Nephron (organoid): Measurements from ENCODE around the gene C1QTNF1.
A peak's percentile ranks its signal among the peaks of the same experiment; 100 is the strongest.

Experiments used
- H3K27ac Mint-ChIP-seq, 3 experiments: 2 replicates each; pipeline ENCODE4 v1.8.0; 2020; ENCODE audit warnings: mixed read lengths in 3 of 3, mild to moderate bottlenecking in 2 of 3, moderate library complexity in 1 of 3
- H3K27me3 Mint-ChIP-seq: 2 replicates; pipeline ENCODE4 v1.8.0; 2021; ENCODE audit warnings: low read depth, mild to moderate bottlenecking, moderate library complexity, mixed read lengths
- H3K36me3 Mint-ChIP-seq: 2 replicates; pipeline ENCODE4 v1.8.0; 2020; ENCODE audit warnings: low read depth, mixed read lengths
- H3K4me1 Mint-ChIP-seq: 2 replicates; pipeline ENCODE4 v1.8.0; 2020; ENCODE audit warnings: mixed read lengths
- H3K4me3 Mint-ChIP-seq, 3 experiments: 2 replicates each; pipeline ENCODE4 v1.8.0; 2020; ENCODE audit warnings: mild to moderate bottlenecking in 3 of 3, mixed read lengths in 3 of 3, moderate library complexity in 2 of 3
- H3K9me3 Mint-ChIP-seq: 2 replicates; pipeline ENCODE4 v1.8.0; 2020; ENCODE audit warnings: mixed read lengths
- TF ChIP-seq, protein P1 (sequence below), 3 experiments: fragments of 200-600 bp; sonication (generic); IDR thresholded peaks; one replicate each; pipeline ENCODE4 v1.5.0; 2021; ENCODE audit warnings: antibody characterized with exemption in 3 of 3; ENCODE audit not compliant: unreplicated experiment in 3 of 3

C1QTNF1 gene

DNA sequence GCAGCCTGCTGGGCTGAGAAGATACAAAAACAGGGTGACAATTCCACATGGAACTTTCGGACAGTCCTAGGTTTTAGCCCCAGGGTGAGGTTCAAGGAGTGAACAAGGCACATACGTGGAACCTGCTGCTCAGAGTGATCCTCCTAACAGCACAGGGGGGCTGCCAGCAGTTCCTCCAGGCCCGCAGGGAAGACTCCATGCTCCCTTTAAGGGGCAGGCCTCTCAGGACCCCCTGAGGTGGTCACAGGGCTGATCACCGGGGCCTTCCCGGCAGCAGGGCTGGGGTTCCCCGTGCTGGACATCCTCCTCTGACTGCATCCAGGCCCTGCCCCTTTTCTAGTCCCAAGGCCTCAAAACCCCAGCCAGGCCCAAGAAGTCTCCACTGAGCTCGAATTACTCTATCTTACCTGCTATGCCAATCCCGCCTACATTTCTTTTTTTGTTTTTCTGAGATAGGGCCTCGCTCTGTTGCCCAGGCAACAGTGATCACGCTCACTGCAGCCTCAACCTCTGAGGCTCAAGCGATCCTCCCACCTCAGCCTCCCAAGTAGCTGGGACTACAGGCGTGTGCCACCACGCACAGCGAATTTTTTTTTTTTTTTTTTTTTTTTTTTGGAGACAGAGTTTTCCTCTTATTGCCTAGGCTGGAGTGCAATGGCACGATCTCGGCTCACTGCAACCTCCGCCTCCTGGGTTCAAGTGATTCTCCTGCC lies 24.8 kb upstream of the C1QTNF1 start:
- TF ChIP-seq, protein P1, sequence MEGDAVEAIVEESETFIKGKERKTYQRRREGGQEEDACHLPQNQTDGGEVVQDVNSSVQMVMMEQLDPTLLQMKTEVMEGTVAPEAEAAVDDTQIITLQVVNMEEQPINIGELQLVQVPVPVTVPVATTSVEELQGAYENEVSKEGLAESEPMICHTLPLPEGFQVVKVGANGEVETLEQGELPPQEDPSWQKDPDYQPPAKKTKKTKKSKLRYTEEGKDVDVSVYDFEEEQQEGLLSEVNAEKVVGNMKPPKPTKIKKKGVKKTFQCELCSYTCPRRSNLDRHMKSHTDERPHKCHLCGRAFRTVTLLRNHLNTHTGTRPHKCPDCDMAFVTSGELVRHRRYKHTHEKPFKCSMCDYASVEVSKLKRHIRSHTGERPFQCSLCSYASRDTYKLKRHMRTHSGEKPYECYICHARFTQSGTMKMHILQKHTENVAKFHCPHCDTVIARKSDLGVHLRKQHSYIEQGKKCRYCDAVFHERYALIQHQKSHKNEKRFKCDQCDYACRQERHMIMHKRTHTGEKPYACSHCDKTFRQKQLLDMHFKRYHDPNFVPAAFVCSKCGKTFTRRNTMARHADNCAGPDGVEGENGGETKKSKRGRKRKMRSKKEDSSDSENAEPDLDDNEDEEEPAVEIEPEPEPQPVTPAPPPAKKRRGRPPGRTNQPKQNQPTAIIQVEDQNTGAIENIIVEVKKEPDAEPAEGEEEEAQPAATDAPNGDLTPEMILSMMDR (IDR thresholded peaks at IDR 0.05; ENCODE audit: unreplicated experiment in 3 of 3): no peak
- peaks cover 32% of the 10 kb centered on the region for H3K36me3 Mint-ChIP-seq
- H3K4me3 Mint-ChIP-seq: no peak overlapping the region
- H3K27ac Mint-ChIP-seq: no peak overlapping the region
- no peaks in the 10 kb centered on the region for H3K27me3 Mint-ChIP-seq
- H3K9me3 Mint-ChIP-seq: no peaks in the 10 kb centered on the region
- no peaks in the 10 kb centered on the region for H3K4me1 Mint-ChIP-seq

DNA sequence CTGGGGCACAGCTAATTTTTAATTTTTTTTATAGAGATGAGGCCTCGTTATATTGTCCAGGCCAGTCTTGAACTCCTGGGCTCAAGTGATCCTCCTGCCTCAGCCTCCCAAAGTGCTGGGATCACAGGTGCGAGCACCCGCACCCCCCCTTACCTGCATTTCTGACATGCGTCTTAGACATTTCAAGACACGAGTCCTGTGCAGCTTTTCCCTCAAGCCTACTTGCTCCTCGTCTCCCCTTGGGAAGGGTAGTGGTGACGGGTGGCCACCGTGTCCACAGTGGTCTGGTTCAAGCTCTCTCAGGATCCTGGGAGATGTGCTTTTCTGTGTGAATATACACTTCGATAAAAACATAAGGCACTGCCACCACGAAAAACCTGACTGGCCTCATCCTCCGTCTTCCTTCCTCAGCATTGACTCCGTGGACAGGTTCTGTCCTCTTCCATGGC lies 24.0 kb upstream of the C1QTNF1 start:
- no peaks in the 10 kb centered on the region for H3K9me3 Mint-ChIP-seq
- H3K27me3 Mint-ChIP-seq: no peaks in the 10 kb centered on the region
- H3K4me1 Mint-ChIP-seq: no peaks in the 10 kb centered on the region
- H3K4me3 Mint-ChIP-seq: no peak overlapping the region
- TF ChIP-seq, protein P1 (IDR thresholded peaks at IDR 0.05; ENCODE audit: unreplicated experiment in 3 of 3): no peak
- no peak overlapping the region for H3K27ac Mint-ChIP-seq
- peaks cover 27% of the 10 kb centered on the region for H3K36me3 Mint-ChIP-seq

DNA sequence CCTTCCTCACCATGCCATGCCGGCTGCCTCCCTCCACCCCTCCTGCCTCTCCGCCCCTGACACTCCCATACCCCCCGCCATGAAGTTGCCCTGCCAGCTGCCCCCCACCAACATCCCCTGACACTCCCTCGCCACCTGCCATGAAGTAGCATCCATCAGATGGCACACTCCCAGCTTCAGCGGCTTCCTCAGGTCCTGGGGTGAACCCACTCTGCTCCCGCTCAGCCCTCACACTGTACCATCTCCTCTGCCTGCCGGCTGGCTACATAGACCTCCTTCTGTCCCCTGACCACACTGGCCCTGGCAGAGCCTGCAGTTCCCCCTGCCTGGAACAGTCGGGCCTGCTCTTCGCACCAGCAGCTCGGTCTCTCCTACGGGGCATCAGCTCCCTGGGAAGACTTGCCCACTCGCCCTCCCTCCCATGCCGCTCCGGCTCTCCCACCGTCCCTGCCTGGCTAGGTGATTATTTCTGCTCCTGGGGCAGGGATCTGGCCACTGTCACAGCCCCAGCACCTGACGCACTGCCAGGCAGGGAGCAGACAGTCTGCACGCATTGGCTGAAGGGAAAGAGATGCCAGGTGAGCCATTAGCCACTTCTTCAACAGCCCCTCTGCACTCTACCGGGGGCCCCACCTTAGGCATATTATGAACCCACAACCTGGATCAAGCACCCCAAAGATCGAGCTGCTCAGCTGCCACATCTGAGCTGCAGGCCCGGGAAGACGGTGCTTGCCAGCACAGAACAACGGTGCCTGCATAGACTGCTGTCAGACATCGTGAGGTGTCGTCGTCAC lies 23.4 kb upstream of the C1QTNF1 start:
- Mint-ChIP-seq H3K27ac (no peak overlapping the region), H3K27me3 (no peaks in the 10 kb centered on the region)

DNA sequence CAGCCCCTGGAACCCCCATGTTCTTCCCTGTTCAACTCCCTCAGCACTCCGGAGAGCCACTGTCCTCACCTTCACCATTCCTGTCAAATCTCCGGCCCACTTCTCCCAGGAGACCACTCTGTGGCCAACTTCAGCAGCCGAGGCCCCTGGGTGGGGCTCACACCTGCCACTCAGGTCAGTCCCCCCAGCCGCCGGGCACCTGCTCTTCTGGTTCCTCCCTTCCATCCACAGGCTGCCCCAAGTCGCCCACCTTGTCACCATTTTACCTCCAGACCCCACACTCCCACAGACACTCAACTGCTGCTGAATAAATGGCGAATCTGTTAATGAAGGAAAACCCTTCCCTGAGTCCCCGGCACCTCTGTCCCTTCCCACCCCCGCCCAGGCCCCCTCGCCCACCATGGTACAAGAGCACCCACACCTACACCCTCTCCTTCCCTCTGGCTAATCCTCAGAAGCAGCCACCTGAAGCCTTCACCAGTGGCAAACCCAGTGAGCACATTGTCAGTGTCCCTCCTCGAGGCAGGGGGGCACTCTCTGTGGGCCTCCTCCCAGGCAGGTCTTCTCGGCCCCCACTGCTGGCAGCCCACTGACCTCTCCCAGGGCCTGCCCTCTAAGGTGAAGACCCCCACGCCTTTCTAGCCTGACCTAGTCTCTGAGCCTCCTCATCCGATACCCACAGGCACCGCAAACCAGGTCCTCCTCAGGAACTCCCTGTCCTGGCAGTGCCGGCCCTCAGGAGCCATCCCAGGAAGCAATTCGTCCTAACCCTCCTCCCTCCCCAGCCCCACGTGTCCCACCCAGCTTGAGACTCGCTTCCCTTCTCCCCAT lies 22.6 kb upstream of the C1QTNF1 start:
- Mint-ChIP-seq H3K27me3 (no peaks in the 10 kb centered on the region), H3K36me3 (peaks cover 19% of the 10 kb centered on the region), H3K4me1 (no peaks in the 10 kb centered on the region), H3K9me3 (no peaks in the 10 kb centered on the region), H3K27ac (no peak overlapping the region), H3K4me3 (no peak overlapping the region)
- TF ChIP-seq, protein P1 (IDR thresholded peaks at IDR 0.05; ENCODE audit: unreplicated experiment in 3 of 3): no peak

More for the DNA sequence above, 23.4 kb upstream of the C1QTNF1 start:
- Mint-ChIP-seq H3K4me1 (no peaks in the 10 kb centered on the region), H3K9me3 (no peaks in the 10 kb centered on the region), H3K4me3 (no peak overlapping the region), H3K36me3 (peaks cover 23% of the 10 kb centered on the region)
- TF ChIP-seq, protein P1 (IDR thresholded peaks at IDR 0.05; ENCODE audit: unreplicated experiment in 3 of 3): no peak

DNA sequence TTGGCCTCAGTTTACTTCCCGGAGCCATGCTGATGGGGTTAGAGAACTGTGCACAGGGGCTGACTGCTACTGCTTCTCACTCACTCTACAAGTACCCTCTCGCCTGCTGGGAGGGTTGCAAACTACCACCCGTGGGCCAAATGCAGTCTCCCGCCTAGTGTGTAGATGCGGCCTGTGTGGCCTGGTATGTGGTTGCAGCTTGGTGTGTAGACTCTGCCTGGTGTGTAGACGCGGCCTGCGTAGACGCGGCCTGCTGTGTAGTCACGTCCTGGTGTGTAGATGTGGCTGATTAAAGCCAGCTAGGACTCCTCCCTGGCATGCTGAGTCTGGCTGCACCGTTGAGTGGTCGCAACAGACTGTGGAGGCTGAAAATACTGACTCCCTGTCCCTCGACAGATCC lies 21.7 kb upstream of the C1QTNF1 start:
- no peaks in the 10 kb centered on the region for H3K9me3 Mint-ChIP-seq
- TF ChIP-seq, protein P1 (IDR thresholded peaks at IDR 0.05; ENCODE audit: unreplicated experiment in 3 of 3): no peak

More for the DNA sequence above, 21.7 kb upstream of the C1QTNF1 start:
- Mint-ChIP-seq H3K27me3 (no peaks in the 10 kb centered on the region), H3K27ac (peak overlapping the region in 2 of 3 experiments; percentile 31 to 55), H3K4me3 (no peak overlapping the region), H3K4me1 (peaks cover under 1% of the 10 kb centered on the region), H3K36me3 (peaks cover 15% of the 10 kb centered on the region)
